Urinary bladder (tissue), 4 donors: Measurements from ENCODE around the gene URGCP. TPM values are rescaled to one million over a fixed set of nuclear protein-coding genes. Genes with fewer than 3 reads are reported as not detected.

Experiments
- DNase-seq: peaks from one replicate; pipeline ENCODE4 v3.0.0-alpha.2; 2015; ENCODE audit errors: extremely low spot score
- H3K27ac ChIP-seq: one replicate; pipeline ENCODE4 v1.5.1; 2013; ENCODE audit warnings: low read depth, mild to moderate bottlenecking, moderate library complexity
- H3K36me3 ChIP-seq: one replicate; pipeline ENCODE4 v1.6.1; 2013; ENCODE audit warnings: mild to moderate bottlenecking, moderate library complexity; ENCODE audit not compliant: insufficient read depth
- H3K4me1 ChIP-seq: one replicate; pipeline ENCODE4 v1.6.1; 2013; ENCODE audit warnings: mild to moderate bottlenecking, moderate library complexity; ENCODE audit not compliant: insufficient read depth
- H3K4me3 ChIP-seq: one replicate; pipeline ENCODE4 v1.5.1; 2013; ENCODE audit warnings: low read depth, low read length
- WGBS: extraction: QIAGEN DNeasy Blood & Tissue Kit; methylation state at CpG from one replicate; pipeline ENCODE4 v1.1.7; 2013; 5-methylcytosine and 5-hydroxymethylcytosine counted together
- polyA plus RNA-seq: library from polyadenylated mRNA; stranded (reverse); fragments of 200-250 nt; gene quantifications from one replicate; pipeline ENCODE4 v1.2.3, GENCODE V29; 2013
- total RNA-seq: library from RNA; depleted of rRNA; stranded (reverse); fragments of >200 nt; gene quantifications from one replicate; pipeline ENCODE4 v1.2.3, GENCODE V29; 2014
- donor health status: healthy with polysubstance abuse.
- donor health status: healthy.

The URGCP gene
- total and polyA plus RNA-seq, 2 donors = 24.1 to 26.2 TPM

- H3K4me1 ChIP-seq = no peaks in the 10 kb centered on the region
- DNase-seq = no peak
- 95% methylated on average over 8 of the region's 8 CpGs for WGBS
- no peak overlapping the region for H3K27ac ChIP-seq
- no peaks in the 10 kb centered on the region for H3K36me3 ChIP-seq
- no peak overlapping the region for H3K4me3 ChIP-seq
Observed at GRCh38 chr7:43895847-43896415, 10.5 kb downstream of the URGCP start.

GRCh38 chr7:43891069-43891955 is 15.1 kb downstream of the URGCP start:
- 62% methylated on average over 12 of the region's 12 CpGs for WGBS
- Histone ChIP-seq H3K4me1 (peaks cover 3% of the 10 kb centered on the region), H3K4me3 (no peak overlapping the region), H3K27ac (no peak overlapping the region), H3K36me3 (peaks cover 3% of the 10 kb centered on the region)
- no peak for DNase-seq

- peaks cover 3% of the 10 kb centered on the region for H3K4me1 ChIP-seq
- DNase-seq = no peak
- WGBS = 95% methylated on average over 6 of the region's 6 CpGs
- no peak overlapping the region for H3K27ac ChIP-seq
- no peak overlapping the region for H3K4me3 ChIP-seq
- peaks cover 5% of the 10 kb centered on the region for H3K36me3 ChIP-seq
Observed at GRCh38 chr7:43890468-43890867, 15.9 kb downstream of the URGCP start.

- peaks cover 8% of the 10 kb centered on the region for H3K36me3 ChIP-seq
- DNase-seq = no peak
- 78% methylated on average over 7 of the region's 7 CpGs for WGBS
- H3K4me3 ChIP-seq = no peak overlapping the region
- H3K4me1 ChIP-seq = peaks cover 3% of the 10 kb centered on the region
- no peak overlapping the region for H3K27ac ChIP-seq
Observed at GRCh38 chr7:43888993-43889945, 17.1 kb downstream of the URGCP start.

DNA sequence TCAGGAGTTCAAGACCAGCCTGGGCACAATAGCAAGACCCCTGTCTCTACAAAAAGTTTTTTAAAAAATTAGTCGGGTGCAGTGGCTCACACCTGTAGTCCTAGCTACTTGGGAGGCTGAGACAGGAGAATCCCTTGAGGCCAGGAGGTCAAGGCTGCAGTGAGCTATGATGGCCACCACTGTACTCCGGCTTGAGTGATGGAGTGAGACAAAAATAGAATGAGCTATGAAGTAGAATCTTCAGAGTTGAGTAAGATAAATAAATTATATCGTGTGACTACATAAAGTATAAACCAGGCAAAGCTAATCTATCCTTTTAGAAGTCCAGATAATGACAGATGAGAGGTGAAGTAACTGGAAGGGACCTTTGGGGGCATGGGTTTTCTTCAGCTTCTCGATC is 21.8 kb downstream of the URGCP start:
- Histone ChIP-seq H3K4me3 (no peak overlapping the region), H3K27ac (no peak overlapping the region), H3K4me1 (peaks cover 3% of the 10 kb centered on the region), H3K36me3 (peaks cover 11% of the 10 kb centered on the region)
- WGBS = 87% methylated on average over 4 of the region's 4 CpGs
- DNase-seq = no peak

DNA sequence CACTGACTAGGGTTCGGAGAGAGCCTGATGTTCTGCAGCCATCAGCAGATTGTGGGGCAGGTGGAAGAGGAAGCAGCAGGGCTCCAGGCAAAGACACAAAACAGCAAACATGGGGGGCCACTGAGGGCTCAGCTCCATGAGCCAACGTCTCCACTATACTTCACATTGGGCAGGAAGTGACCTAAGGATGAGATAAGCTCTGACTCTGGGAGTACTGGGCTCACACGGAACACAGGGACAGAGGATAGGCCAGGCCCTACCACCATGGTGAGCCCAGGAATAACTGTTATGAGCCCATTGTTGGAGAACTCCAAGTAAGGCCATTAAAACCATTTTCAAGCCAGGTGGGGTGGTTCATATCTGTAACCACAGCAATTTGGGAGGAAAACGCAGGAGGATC is 22.2 kb downstream of the URGCP start:
- Histone ChIP-seq H3K36me3 (peaks cover 11% of the 10 kb centered on the region), H3K4me1 (peaks cover 2% of the 10 kb centered on the region), H3K4me3 (no peak overlapping the region), H3K27ac (no peak overlapping the region)
- WGBS = 83% methylated on average over 4 of the region's 4 CpGs
- DNase-seq = no peak

- H3K4me1 ChIP-seq = no peaks in the 10 kb centered on the region
- peaks cover 12% of the 10 kb centered on the region for H3K36me3 ChIP-seq
- no peak overlapping the region for H3K4me3 ChIP-seq
- no peak overlapping the region for H3K27ac ChIP-seq
- 67% methylated on average over 5 of the region's 5 CpGs for WGBS
- DNase-seq = no peak
Observed at GRCh38 chr7:43880596-43880995, 25.8 kb downstream of the URGCP start.

DNA sequence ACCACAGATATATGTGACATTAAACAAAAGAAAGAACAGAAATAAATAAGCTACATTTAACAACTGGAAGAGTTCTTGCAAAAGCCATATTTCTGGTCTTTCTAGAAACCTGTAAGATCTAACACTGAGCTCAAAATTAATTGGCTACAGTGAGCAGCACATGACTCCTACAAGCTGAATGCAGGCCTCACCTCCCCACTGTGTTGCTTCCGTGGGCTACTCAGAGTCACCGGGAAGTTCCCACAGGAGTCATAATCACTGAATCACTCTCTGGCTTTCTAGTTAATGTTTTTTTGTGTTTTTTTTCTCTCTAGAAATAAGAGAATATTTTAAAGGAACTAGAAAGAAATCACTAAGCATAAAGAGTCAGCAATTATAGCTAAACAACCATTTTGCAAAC is 26.9 kb downstream of the URGCP start:
- Histone ChIP-seq H3K4me1 (no peaks in the 10 kb centered on the region), H3K27ac (no peak overlapping the region), H3K36me3 (peaks cover 9% of the 10 kb centered on the region), H3K4me3 (no peak overlapping the region)
- no peak for DNase-seq
- WGBS = 81% methylated on average over 2 of the region's 2 CpGs

DNA sequence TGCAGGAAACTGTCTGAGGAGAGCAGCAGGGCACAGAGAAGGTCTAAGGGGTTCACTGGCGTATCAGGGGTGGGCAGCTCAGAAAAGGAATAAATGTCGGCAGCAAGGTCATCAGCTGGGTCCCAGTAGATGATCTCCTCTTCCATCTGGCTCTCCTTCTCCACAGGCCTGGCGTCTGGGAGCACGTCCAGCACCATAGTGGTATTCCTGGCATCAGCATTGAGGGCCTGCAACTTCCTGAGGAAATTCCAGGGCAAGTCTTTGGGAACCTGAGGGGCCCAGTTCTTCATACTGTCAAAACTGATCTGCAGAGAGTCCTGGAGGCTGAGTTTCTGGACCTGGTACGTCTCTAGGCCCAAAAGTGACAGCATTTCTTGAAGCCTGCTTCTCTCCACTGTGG is 27.5 kb downstream of the URGCP start:
- Histone ChIP-seq H3K4me3 (no peak overlapping the region), H3K36me3 (peaks cover 5% of the 10 kb centered on the region), H3K27ac (no peak overlapping the region), H3K4me1 (no peaks in the 10 kb centered on the region)
- 80% methylated on average over 5 of the region's 5 CpGs for WGBS
- DNase-seq = no peak

- no peak for DNase-seq
- no peaks in the 10 kb centered on the region for H3K4me1 ChIP-seq
- peaks cover 5% of the 10 kb centered on the region for H3K36me3 ChIP-seq
- no peak overlapping the region for H3K4me3 ChIP-seq
- WGBS = 90% methylated on average over 38 of the region's 38 CpGs
- no peak overlapping the region for H3K27ac ChIP-seq
Observed at GRCh38 chr7:43877968-43878864, 28.2 kb downstream of the URGCP start.

DNA sequence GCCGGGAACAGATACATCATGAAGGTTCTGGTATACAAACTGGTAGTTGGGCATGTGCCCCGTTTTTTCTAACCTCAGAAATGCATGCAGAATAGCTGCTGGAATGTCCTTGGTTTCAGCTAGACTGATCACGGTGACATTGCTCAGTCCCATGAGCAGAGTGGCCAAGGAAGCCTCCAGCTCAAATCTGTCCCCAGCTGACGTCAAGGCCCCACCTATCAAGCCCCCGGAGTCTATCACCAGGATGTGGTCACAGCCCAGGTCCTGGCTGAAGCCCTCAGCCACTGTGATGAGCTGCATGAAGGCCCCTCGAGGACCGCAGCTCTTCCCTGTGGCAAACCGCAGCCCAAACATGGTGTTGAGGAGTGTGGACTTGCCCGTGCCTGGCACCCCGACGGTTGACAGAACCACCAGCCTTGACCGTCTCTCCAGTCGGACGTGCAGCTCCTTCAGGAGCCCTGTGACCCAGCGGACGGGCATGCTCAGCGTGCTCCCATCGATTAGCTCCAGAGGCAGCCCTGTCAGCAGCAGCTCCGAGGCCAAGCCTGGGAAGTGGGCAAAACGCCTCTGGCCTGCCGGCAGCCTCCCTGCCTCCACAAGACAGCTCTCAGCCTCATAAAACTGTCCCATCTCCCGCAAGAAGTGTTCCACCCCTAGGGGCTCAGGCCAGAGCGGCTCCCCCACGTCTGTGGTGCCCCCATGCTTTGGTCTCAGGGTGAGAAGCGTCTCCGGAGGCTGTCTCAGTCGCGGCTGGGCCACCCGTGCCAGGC is 29.2 kb downstream of the URGCP start:
- H3K4me3 ChIP-seq = no peak overlapping the region
- H3K27ac ChIP-seq = no peak overlapping the region
- H3K4me1 ChIP-seq = no peaks in the 10 kb centered on the region
- WGBS = 91% methylated on average over 29 of the region's 29 CpGs
- DNase-seq = no peak
- H3K36me3 ChIP-seq = peaks cover 5% of the 10 kb centered on the region

DNA sequence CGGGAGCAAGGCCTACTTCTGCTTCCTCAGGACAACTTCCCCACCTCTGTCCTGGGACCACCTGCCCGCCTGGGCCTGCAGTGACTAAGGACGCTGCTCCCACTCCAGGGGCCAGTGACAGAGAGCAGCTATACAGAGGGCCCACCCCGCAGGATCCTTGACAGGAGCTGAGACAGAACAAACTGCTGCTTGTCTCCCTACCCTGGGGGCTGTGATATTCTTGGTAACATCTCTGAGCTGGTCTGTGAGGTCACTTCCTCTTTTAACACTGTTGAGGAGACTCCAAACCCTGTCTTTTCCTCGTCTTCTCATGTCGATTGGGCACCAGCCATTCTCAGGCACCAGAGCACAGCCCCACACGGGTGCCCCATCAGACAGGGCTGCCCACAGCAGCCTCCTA is 30.2 kb downstream of the URGCP start:
- Histone ChIP-seq H3K27ac (no peak overlapping the region), H3K4me1 (no peaks in the 10 kb centered on the region), H3K36me3 (peaks cover 5% of the 10 kb centered on the region), H3K4me3 (no peak overlapping the region)
- 90% methylated on average over 7 of the region's 7 CpGs for WGBS
- no peak for DNase-seq
